Naive B cell (primary cell): ENCODE results near the gene RNF182. TPM values are rescaled to one million over a fixed set of nuclear protein-coding genes. Genes with fewer than 3 reads are reported as not detected.
"Not testable (repeated sequence)": the region's sequence is repeated elsewhere in the genome, so short reads cannot be mapped to it uniquely, and the experiment has no call there.

Experiments
- ATAC-seq, 2 donors: fragments of 150-1000 bp; cut with Tn5 transposase; 2 replicates each; pipeline ENCODE4 v1.10.0; 2021; ENCODE audit warnings: low read depth in 2 of 2, mild to moderate bottlenecking in 2 of 2, moderate library complexity in 2 of 2
- DNase-seq: peaks from one replicate; pipeline ENCODE4 v3.0.0; 2022
- H3K27ac Mint-ChIP-seq, 6 donors: one replicate each; pipeline ENCODE4 v1.8.0; 2020 to 2022; ENCODE audit warnings: mild to moderate bottlenecking in 6 of 6, mixed read lengths in 6 of 6, moderate library complexity in 5 of 6, inconsistent platforms in 2 of 6
- H3K27me3 Mint-ChIP-seq, 3 donors: one replicate each; pipeline ENCODE4 v1.8.0; 2021 to 2022; ENCODE audit warnings: mixed read lengths in 3 of 3, mild to moderate bottlenecking in 1 of 3
- H3K36me3 Mint-ChIP-seq, 2 donors: one replicate each; pipeline ENCODE4 v1.8.0; 2020 to 2022; ENCODE audit warnings: mixed read lengths in 2 of 2, inconsistent platforms in 1 of 2, mild to moderate bottlenecking in 1 of 2
- H3K4me1 Mint-ChIP-seq, 3 donors: one replicate each; pipeline ENCODE4 v1.8.0; 2020 to 2022; ENCODE audit warnings: mixed read lengths in 3 of 3, inconsistent platforms in 1 of 3, mild to moderate bottlenecking in 1 of 3, moderate library complexity in 1 of 3
- H3K4me3 Mint-ChIP-seq, 8 donors: one replicate each; pipeline ENCODE4 v1.8.0; 2020 to 2022; ENCODE audit warnings: mild to moderate bottlenecking in 8 of 8, mixed read lengths in 8 of 8, moderate library complexity in 8 of 8, inconsistent platforms in 2 of 8
- H3K9me3 Mint-ChIP-seq, 7 donors: one replicate each; pipeline ENCODE4 v1.8.0; 2020 to 2022; ENCODE audit warnings: mixed read lengths in 7 of 7, mild to moderate bottlenecking in 5 of 7, inconsistent platforms in 2 of 7, moderate library complexity in 1 of 7
- polyA plus RNA-seq, 6 donors: library from polyadenylated mRNA; unstranded; fragments of 300-500 nt; fragmentation: Illumina TruSeq; gene quantifications; one replicate each; pipeline ENCODE4 v1.2.3, GENCODE V29; 2021; ENCODE audit warnings: low read depth in 6 of 6

RNF182 gene
- polyA plus RNA-seq, 6 donors from 2014 or later: not detected

DNA sequence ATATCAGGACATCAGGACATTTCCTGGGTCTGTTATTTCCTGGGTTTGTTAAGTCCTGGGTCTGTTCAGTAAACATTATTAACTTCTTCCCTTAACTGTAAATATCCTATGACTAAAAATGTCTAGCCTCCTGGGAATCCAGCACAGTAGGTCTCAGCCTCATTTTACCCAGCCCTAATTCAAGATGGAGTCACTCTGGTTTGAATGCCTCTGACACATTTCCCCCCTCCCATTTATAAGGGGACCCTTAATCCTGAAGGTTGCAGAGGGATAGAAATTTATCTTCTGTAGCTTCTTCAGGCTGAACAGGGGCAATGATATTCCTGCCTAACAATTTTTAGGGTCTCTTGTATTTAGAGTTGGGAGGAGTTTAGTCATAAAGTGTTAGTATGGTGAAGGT lies 21.8 kb downstream of the RNF182 start:
- Mint-ChIP-seq H3K27me3 (peaks cover 19 to 46% (median 38%) of the 10 kb centered on the region in 3 donors), H3K36me3 (peaks cover 14 to 43% of the 10 kb centered on the region in 2 donors), H3K27ac (no peak overlapping the region), H3K4me1 (no peaks in the 10 kb centered on the region), H3K9me3 (peaks cover 10 to 53% (median 30%) of the 10 kb centered on the region in 7 donors), H3K4me3 (no peak overlapping the region)
- ATAC-seq (no peak), DNase-seq (no peak)

GRCh38 chr6:13947611-13948178 lies 22.9 kb downstream of the RNF182 start:
- Mint-ChIP-seq H3K36me3 (peaks cover 16 to 32% of the 10 kb centered on the region in 2 donors), H3K4me1 (no peaks in the 10 kb centered on the region), H3K9me3 (peaks cover 6 to 43% (median 25%) of the 10 kb centered on the region in 7 donors), H3K27ac (no peak overlapping the region), H3K4me3 (no peak overlapping the region), H3K27me3 (peaks cover 21 to 43% (median 28%) of the 10 kb centered on the region in 3 donors)
- no peak for ATAC-seq
- no peak for DNase-seq

DNA sequence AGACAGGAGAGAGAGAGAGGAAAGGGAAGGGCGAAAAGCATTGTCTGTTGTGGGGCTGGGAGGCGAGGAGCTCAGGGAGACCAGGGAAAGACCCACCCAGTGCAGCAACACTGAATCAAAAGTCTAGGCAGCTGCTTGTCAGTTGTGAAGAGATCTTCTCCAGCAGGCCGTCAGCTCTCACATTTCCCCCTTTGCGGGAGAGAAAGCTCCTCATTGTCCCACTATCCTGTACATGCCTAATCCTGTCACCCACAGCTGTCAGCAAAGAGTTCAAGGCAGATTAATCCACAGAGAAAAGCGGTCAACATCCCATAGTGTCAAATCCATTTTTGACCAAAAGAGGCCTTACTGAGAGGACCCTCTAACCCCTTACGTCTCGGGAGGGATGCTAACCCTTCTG lies 27.3 kb downstream of the RNF182 start:
- ATAC-seq (no peak), DNase-seq (no peak)
- Mint-ChIP-seq H3K27ac (no peak overlapping the region), H3K36me3 (peaks cover 9 to 14% of the 10 kb centered on the region in 2 donors), H3K4me1 (no peaks in the 10 kb centered on the region), H3K27me3 (peaks cover 7 to 28% (median 24%) of the 10 kb centered on the region in 3 donors), H3K9me3 (peaks cover 3 to 25% (median 12%) of the 10 kb centered on the region in 7 donors), H3K4me3 (no peak overlapping the region)

DNA sequence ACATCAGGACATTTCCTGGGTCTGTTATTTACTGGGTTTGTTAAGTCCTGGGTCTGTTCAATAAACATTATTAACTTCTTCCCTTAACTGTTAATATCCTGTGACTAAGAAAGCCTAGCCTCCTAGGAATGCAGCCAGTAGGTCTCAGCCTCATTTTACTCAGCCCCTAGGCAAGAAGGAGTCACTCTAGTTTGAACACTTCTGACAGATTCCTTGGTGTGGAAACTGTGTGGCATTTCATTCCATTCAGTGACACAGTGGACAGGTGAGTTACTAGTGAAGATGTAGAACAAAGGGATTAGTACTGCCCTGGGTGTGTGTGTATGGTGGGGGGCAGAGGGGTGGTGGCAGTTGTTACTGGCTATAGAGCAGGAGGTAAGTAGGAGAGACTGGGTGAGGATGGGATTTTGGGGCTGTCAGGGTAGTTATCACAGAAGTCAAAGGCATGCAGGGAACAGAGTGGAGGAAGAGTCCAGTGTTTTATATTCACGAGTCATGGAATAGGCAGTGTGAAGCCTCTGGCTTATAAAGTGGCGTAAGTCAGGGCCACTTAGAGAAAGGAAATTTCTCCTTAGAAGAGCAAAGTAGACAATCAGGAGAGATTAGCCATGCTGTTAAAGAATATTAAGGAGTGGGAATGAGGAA lies 28.4 kb downstream of the RNF182 start:
- DNase-seq (no peak), ATAC-seq (no peak)
- no peaks in the 10 kb centered on the region for H3K4me1 Mint-ChIP-seq
- H3K36me3 Mint-ChIP-seq: peaks cover 4 to 8% of the 10 kb centered on the region in 2 donors
- peaks cover 7 to 27% (median 24%) of the 10 kb centered on the region in 3 donors for H3K27me3 Mint-ChIP-seq
- H3K27ac Mint-ChIP-seq: peak overlapping the region in 1 of 6 donors; percentile 29
- H3K9me3 Mint-ChIP-seq: peaks cover 2 to 18% (median 9%) of the 10 kb centered on the region in 7 donors
- H3K4me3 Mint-ChIP-seq: no peak overlapping the region

DNA sequence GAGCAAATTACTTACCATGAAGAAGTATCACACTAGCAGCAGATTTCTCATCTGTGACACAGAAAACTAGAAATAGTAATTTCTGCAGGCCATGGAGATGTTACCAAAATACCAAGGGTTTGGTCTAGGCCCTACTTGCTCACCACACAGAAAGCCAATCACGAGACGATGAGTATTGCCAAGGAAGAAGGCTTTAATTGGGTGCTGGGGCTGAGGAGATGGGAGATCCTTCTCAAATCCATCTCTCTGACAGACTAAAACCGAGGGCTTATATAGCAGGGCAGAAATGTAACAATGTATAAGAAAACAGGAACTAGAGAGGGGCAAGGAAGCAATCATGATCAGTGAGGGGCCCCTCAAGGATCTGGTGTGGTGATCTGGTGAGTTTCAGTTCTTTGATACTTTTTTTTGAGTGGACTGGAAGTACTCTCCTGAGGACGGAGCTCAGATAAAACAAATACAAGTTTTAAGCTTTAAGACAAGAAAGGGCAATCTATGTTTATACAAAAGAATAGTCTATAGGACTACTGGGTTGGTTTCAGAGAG lies 40.9 kb downstream of the RNF182 start:
- Mint-ChIP-seq H3K27me3 (peaks cover 28 to 49% (median 30%) of the 10 kb centered on the region in 3 donors), H3K27ac (peak overlapping the region in 1 of 6 donors; percentile 7), H3K36me3 (peaks cover 16 to 17% of the 10 kb centered on the region in 2 donors), H3K4me1 (peaks cover 0 to 14% (median 9%) of the 10 kb centered on the region in 3 donors), H3K9me3 (peaks cover 0 to 41% (median 18%) of the 10 kb centered on the region in 7 donors), H3K4me3 (peak overlapping the region in 1 of 8 donors; percentile 12)
- ATAC-seq: peak; percentile 60 to 84
- DNase-seq: peak; percentile 43

- H3K4me3 Mint-ChIP-seq: no peak overlapping the region
- H3K36me3 Mint-ChIP-seq: peaks cover 17 to 21% of the 10 kb centered on the region in 2 donors
- DNase-seq (no peak), ATAC-seq (no peak)
- H3K27me3 Mint-ChIP-seq: peaks cover 22 to 45% (median 35%) of the 10 kb centered on the region in 3 donors
- H3K9me3 Mint-ChIP-seq: peaks cover 3 to 60% (median 38%) of the 10 kb centered on the region in 7 donors
- H3K27ac Mint-ChIP-seq: peak overlapping the region in 1 of 6 donors; percentile 41
- no peaks in the 10 kb centered on the region for H3K4me1 Mint-ChIP-seq
Observed at GRCh38 chr6:13971303-13971702, 46.6 kb downstream of the RNF182 start.

DNA sequence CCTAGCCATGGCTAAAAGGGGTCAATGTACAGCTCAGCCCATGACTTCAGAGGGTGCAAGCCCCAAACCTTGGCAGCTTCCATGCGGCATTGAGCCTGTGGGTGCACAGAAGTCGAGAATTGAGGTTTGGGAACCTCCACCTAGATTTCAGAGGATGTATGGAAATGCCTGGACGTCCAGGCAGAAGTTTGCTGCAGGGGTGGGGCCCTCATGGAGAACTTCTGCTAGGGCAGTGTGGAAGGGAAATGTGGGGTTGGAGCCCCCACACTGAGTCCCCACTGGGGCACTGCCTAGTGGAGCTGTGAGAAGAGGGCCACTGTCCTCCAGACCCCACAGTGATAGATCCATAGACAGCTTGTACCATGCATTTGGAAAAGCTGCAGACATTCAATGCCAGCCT lies 47.9 kb downstream of the RNF182 start:
- H3K4me3 Mint-ChIP-seq, H3K4me1 Mint-ChIP-seq, H3K27ac Mint-ChIP-seq, ATAC-seq, DNase-seq: not testable (repeated sequence)
- peaks cover 31 to 58% (median 46%) of the 10 kb centered on the region in 3 donors for H3K27me3 Mint-ChIP-seq
- peaks cover 17 to 20% of the 10 kb centered on the region in 2 donors for H3K36me3 Mint-ChIP-seq
- peaks cover 3 to 55% (median 38%) of the 10 kb centered on the region in 7 donors for H3K9me3 Mint-ChIP-seq

- not testable (repeated sequence) for H3K4me3 Mint-ChIP-seq, H3K4me1 Mint-ChIP-seq, DNase-seq, H3K27ac Mint-ChIP-seq, ATAC-seq
- peaks cover 3 to 55% (median 38%) of the 10 kb centered on the region in 7 donors for H3K9me3 Mint-ChIP-seq
- peaks cover 17 to 20% of the 10 kb centered on the region in 2 donors for H3K36me3 Mint-ChIP-seq
- peaks cover 31 to 59% (median 46%) of the 10 kb centered on the region in 3 donors for H3K27me3 Mint-ChIP-seq
Observed at GRCh38 chr6:13973422-13973821, 48.7 kb downstream of the RNF182 start.

- Mint-ChIP-seq H3K4me1 (no peaks in the 10 kb centered on the region), H3K27me3 (peaks cover 28 to 50% (median 29%) of the 10 kb centered on the region in 3 donors), H3K9me3 (peaks cover 0 to 18% (median 9%) of the 10 kb centered on the region in 7 donors), H3K4me3 (no peak overlapping the region), H3K36me3 (peaks cover 0 to 5% of the 10 kb centered on the region in 2 donors), H3K27ac (no peak overlapping the region)
- ATAC-seq (no peak), DNase-seq (no peak)
Observed at GRCh38 chr6:13978102-13978640, 53.4 kb downstream of the RNF182 start.

DNA sequence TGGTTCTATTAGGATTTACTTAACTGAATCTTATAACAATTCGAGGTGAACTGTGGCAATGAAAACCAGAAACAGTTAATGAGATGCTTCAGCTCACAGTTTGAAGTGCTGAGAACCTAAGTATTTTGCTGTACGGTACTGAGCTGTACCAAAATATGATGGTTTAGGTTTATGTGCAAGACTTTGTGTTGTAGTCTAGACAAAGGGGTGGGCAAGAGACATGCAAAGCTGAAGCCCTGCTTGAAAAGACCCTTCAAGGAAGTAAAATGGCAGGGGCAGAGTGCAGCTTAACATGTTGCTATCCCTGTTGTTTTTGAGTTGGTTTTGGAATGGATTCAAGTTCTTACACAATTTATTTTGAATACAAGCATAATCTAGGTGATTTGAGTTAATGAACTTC lies 54.0 kb downstream of the RNF182 start:
- Mint-ChIP-seq H3K27me3 (peaks cover 32 to 56% (median 36%) of the 10 kb centered on the region in 3 donors), H3K36me3 (peaks cover 0 to under 1% of the 10 kb centered on the region in 2 donors), H3K4me3 (no peak overlapping the region), H3K4me1 (no peaks in the 10 kb centered on the region), H3K27ac (no peak overlapping the region), H3K9me3 (peaks cover 0 to 12% (median 3%) of the 10 kb centered on the region in 7 donors)
- ATAC-seq: no peak
- DNase-seq: no peak

DNA sequence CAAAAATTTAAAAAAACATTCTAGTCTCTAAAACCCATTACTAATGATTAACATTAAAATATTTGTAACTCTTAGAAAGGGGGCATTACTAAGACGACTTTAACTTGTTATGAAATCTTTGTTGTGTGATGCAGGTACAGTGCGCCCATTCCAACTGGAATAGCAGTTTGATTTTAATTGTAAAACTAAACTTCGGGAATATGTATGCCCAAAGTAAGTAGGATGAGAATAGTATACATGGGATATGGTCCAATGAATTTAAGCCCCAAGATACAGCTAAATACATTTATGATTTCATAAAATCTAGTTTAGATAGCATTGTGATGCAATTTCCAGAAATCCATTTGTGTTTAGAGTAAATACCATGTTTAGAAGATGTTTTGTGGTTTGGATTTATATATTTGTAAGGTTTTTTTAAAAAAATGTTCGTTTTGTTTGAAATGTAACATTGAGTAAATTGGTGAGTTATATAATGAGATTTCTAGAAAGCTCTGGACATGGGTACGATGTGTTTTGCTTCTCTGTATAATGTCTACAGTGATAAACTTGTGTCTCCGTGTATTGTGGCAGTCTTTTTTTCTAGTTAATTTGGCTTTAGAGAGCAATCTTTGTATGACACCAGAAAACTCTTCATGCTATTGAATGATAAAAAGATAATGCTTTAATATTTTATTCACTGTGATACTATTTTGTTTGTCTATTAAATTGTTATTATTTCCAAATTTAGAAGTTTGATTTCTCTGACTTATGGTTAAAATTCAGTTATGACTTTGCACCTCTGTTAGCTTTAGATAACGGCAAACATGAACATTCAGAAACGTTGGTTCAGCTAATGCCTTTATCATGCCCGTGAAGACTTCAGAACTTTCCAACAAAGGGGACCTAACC lies 54.8 kb downstream of the RNF182 start:
- DNase-seq (no peak), ATAC-seq (no peak)
- no peak overlapping the region for H3K27ac Mint-ChIP-seq
- no peaks in the 10 kb centered on the region for H3K36me3 Mint-ChIP-seq
- H3K4me1 Mint-ChIP-seq: no peaks in the 10 kb centered on the region
- peaks cover 38 to 63% (median 39%) of the 10 kb centered on the region in 3 donors for H3K27me3 Mint-ChIP-seq
- no peak overlapping the region for H3K4me3 Mint-ChIP-seq
- H3K9me3 Mint-ChIP-seq: peaks cover 0 to 8% (median 1%) of the 10 kb centered on the region in 7 donors

DNA sequence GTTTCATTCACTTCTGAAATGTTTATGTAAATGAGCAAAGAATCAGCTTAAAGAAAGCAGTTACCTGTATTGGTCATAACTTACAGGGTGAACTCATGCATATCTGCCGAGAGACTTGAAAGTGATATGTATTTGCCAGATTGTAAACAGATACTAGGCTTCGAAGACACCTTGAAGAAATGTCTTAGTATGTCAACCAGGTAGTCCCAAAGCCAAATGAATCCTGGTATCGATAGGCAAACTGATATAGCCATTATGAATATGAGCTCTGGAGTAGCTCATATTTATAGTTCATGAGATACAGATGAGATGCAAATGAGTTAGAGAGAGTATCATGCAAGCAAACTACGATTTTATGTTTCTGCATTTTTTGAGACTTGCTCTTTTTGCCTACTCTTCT lies 55.8 kb downstream of the RNF182 start:
- ATAC-seq: no peak
- DNase-seq: no peak
- Mint-ChIP-seq H3K9me3 (no peaks in the 10 kb centered on the region), H3K27ac (peak overlapping the region in 1 of 6 donors; percentile 5), H3K36me3 (no peaks in the 10 kb centered on the region), H3K4me1 (no peaks in the 10 kb centered on the region), H3K27me3 (peaks cover 31 to 60% (median 34%) of the 10 kb centered on the region in 3 donors), H3K4me3 (no peak overlapping the region)
